ENCODE results near the gene WDR38. TPM values are rescaled to one million over a fixed set of nuclear protein-coding genes. Genes with fewer than 3 reads are reported as not detected.

The WDR38 gene
- total and polyA plus RNA-seq, 2 donors: 0.14 to 0.30 TPM

DNA sequence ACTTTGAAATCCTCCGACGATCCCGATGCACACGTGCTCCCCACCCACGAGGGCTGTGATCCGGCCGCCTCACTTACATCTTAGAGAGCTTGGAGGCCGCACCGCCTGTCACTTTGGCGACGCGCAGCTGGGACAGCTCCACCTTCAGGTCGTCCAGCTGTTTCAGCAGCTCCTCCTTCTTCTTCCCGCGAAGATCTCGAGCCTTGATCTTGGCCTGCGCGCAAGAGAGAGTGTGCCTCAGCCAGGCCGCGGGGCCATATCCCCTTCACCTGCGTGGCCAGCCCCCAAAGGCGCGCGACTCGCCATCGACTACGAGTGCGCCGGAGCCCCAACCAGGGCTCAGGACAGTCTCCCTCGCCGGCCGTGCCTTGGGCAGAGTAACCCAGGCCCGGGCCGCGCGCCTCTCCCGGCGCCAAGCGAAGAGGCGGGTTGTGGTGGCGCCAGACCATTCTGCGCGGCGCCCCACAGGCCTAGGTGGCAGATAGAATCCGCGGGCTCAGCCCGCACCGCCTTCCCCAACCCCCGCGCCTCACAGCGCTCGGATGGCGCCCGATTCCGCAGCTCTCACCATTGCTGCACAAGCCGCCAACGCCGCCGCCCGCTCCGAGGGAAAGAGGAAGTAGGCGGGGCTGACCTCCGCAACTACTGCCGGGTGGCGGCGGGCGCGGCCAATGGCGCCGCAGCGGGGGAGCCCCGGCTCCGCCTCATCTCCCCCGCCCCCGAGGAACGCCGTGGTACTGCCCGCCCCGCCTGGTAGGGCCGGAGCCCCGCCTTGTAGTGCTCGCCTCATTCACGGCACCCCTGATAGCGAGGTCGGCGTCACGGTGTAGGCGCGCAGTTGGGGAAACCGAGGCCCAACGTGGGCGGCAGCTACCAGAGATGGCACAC is 8.3 kb downstream of the WDR38 start, which contains the start of the genes ARPC5L and RPL35:
TSS of gene ARPC5L (plus strand) at position 789 of the 888 bp plus-strand sequence. CDS start 7,161 bp downstream, outside the sequence.
TSS of gene RPL35 (minus strand) at position 616 of the 888 bp plus-strand sequence. CDS start at position 571, 45 bp downstream.
- Histone ChIP-seq H3K9me3 (ENCODE audit: control insufficient read depth in 2 of 2, insufficient read depth in 1 of 2, low read length in 1 of 2) (peaks cover 0 to 4% of the 10 kb centered on the region in 2 donors), H3K27ac (ENCODE audit: low read depth in 1 of 2, low read length in 1 of 2) (peak within 1 kb of the TSS; percentile 83 to 95), H3K4me3 (ENCODE audit: low read length in 2 of 2) (peak within 1 kb of the TSS; percentile 67 to 94), H3K4me1 (ENCODE audit: control insufficient read depth in 2 of 2, insufficient read depth in 2 of 2, low read length in 2 of 2) (peaks cover 12 to 25% of the 10 kb centered on the region in 2 donors), H3K27me3 (ENCODE audit: control insufficient read depth in 2 of 2, insufficient read depth in 1 of 2, low read length in 1 of 2) (no peaks in the 10 kb centered on the region), H3K36me3 (ENCODE audit: control insufficient read depth in 2 of 2, insufficient read depth in 2 of 2, low read length in 1 of 2) (peaks cover 33 to 45% of the 10 kb centered on the region in 2 donors)
- DNase-seq (ENCODE audit: low read depth in 6 of 9, low spot score in 9 of 9): peak; percentile 80 to 96 (median 89)
- WGBS: under 1% methylated on average over 92 of the region's 92 CpGs

DNA sequence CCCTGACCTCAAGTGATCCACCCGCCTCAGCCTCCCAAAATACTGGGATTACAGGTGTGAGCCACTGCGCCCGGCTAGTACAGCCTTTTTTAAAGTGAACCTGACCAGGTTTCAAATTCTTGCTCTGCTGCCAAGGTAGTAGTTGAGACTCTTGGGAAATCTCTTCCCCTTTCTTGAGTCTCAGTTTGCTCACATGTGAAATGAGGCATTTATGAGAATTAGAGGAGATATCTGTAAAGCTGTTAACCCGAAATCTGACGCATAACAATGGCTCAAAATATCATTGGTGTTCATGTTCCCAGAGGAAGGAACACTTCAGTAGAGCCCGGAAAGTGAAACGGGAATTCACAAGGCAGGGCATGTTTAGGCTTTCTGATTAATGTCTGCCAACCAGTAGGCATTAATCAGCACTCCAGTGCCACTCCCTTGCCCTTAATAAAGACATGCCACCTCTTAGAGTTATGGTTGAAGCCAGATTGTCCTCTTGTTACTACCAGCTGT is 10.2 kb downstream of the WDR38 start:
- Histone ChIP-seq H3K36me3 (ENCODE audit: control insufficient read depth in 2 of 2, insufficient read depth in 2 of 2, low read length in 1 of 2) (peaks cover 18 to 27% of the 10 kb centered on the region in 2 donors), H3K9me3 (ENCODE audit: control insufficient read depth in 2 of 2, insufficient read depth in 1 of 2, low read length in 1 of 2) (peaks cover 0 to 4% of the 10 kb centered on the region in 2 donors), H3K4me3 (ENCODE audit: low read length in 2 of 2) (no peak overlapping the region), H3K27me3 (ENCODE audit: control insufficient read depth in 2 of 2, insufficient read depth in 1 of 2, low read length in 1 of 2) (no peaks in the 10 kb centered on the region), H3K4me1 (ENCODE audit: control insufficient read depth in 2 of 2, insufficient read depth in 2 of 2, low read length in 2 of 2) (peaks cover 16 to 33% of the 10 kb centered on the region in 2 donors), H3K27ac (ENCODE audit: low read depth in 1 of 2, low read length in 1 of 2) (peak overlapping the region; percentile 38 to 56)
- 88% methylated on average over 7 of the region's 7 CpGs for WGBS
- no peak for DNase-seq (ENCODE audit: low read depth in 6 of 9, low spot score in 9 of 9)

DNA sequence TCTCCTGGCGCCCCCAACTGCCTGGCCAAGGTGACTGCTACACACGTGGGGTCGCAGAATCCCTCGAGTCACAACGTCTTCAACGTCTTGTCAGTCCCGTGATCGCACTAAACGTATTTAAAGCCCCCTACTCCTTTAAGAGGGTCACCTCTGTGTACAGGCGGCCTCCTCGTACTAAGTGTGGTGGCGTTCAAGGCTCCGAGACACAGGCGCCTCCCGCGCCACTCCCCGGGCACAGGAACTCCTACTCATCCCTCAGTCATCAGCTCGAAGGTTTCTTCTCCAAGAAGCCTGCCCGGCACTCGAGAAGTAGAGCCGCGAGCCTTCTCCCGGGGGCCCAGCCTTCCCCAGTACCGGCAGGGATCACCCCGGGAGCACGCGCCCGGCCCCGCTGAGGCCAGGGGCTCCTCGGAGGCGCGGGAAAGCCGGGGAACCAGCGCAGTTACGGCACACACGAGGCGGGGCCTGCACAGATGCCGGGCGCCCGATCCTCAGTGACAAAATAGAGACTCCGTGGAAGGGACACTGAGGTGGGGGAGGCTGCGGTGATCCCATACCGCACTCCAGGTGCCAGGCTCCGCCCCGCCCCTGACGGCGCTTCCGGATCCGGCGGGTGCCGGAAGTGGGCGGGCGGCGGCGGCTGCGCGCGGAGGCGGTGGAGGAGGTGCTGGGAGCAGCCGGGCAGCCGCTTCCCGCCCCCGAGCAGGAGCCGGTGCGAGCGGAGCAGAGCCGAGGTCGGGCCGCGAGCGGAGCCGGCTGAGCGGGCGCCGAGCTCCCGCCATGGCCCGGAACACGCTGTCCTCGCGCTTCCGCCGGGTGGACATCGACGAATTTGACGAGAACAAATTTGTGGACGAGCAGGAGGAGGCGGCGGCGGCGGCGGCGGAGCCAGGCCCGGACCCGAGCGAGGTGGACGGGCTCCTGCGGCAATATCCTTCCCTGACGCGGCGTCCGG is 15.5 kb downstream of the WDR38 start:
- no peaks in the 10 kb centered on the region for H3K27me3 ChIP-seq (ENCODE audit: control insufficient read depth in 2 of 2, insufficient read depth in 1 of 2, low read length in 1 of 2)
- peak in 7 of 9 donors; percentile 70 to 93 (median 85) for DNase-seq (ENCODE audit: low read depth in 6 of 9, low spot score in 9 of 9)
- H3K4me1 ChIP-seq (ENCODE audit: control insufficient read depth in 2 of 2, insufficient read depth in 2 of 2, low read length in 2 of 2): peaks cover 18 to 31% of the 10 kb centered on the region in 2 donors
- no peaks in the 10 kb centered on the region for H3K9me3 ChIP-seq (ENCODE audit: control insufficient read depth in 2 of 2, insufficient read depth in 1 of 2, low read length in 1 of 2)
- H3K27ac ChIP-seq (ENCODE audit: low read depth in 1 of 2, low read length in 1 of 2): peak overlapping the region; percentile 83 to 89
- peaks cover 14 to 18% of the 10 kb centered on the region in 2 donors for H3K36me3 ChIP-seq (ENCODE audit: control insufficient read depth in 2 of 2, insufficient read depth in 2 of 2, low read length in 1 of 2)
- WGBS: under 1% methylated on average over 101 of the region's 101 CpGs
- peak overlapping the region; percentile 87 to 91 for H3K4me3 ChIP-seq (ENCODE audit: low read length in 2 of 2)

DNA sequence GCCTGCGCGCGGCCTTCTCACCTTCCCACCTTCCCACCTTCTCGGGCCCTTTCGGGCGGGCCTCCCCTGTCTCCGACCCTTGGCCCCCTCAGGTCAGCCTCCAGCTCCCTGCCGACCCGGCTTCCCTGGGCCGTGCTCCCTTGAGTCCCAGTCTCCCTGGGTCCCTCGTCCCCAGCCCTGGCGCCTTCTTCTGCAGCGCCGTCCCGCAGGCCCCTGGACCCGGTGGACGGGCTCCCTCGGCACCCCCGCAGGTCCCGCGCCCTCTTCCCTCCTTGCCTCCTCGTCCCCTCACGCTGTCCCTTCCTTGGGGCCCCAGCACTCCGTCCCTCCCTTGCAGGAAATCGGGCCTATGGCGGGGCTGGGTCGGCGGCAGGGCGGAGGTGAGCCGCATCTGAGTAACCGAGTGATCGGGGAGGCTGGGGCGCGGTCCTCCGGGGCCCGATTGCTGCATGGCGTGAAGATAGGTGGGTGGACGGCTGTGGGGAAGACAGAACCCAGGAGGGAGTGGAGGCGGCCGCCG is 16.3 kb downstream of the WDR38 start:
- Histone ChIP-seq H3K27ac (ENCODE audit: low read depth in 1 of 2, low read length in 1 of 2) (peak overlapping the region; percentile 64 to 89), H3K4me1 (ENCODE audit: control insufficient read depth in 2 of 2, insufficient read depth in 2 of 2, low read length in 2 of 2) (peaks cover 18 to 31% of the 10 kb centered on the region in 2 donors), H3K4me3 (ENCODE audit: low read length in 2 of 2) (peak overlapping the region; percentile 87 to 91), H3K9me3 (ENCODE audit: control insufficient read depth in 2 of 2, insufficient read depth in 1 of 2, low read length in 1 of 2) (no peaks in the 10 kb centered on the region), H3K36me3 (ENCODE audit: control insufficient read depth in 2 of 2, insufficient read depth in 2 of 2, low read length in 1 of 2) (peaks cover 19 to 22% of the 10 kb centered on the region in 2 donors), H3K27me3 (ENCODE audit: control insufficient read depth in 2 of 2, insufficient read depth in 1 of 2, low read length in 1 of 2) (no peaks in the 10 kb centered on the region)
- DNase-seq (ENCODE audit: low read depth in 6 of 9, low spot score in 9 of 9): peak in 1 of 9 donors; percentile 47
- WGBS: under 1% methylated on average over 41 of the region's 41 CpGs

DNA sequence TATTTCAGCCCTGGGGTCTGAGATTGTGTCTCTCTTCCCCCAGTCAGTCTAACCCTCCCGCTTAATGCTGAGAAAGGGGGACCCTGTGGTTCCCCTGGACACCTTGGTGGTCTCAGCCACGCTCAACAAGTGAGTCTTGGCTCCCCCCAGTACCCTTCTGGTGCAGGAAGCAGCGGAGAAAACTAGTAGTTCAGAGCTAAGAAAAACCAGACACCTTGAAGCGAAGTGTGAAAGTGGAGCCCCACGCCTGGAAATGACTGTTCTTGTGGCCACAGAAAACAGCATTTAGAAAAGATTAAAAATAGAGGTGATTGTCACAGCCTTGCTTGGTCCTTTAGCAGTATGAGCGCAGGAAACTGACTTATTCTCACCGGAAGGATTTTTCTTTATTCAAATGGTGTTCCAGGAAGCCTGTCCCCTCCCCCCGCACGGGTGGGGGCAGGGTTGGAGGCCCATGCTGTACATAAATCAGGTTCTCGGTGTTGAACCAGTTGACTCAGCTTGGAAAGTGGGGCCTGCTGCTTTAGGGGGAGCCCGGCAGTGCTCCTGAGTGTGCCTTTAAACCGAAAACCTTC is 16.8 kb downstream of the WDR38 start:
- peaks cover 18 to 31% of the 10 kb centered on the region in 2 donors for H3K4me1 ChIP-seq (ENCODE audit: control insufficient read depth in 2 of 2, insufficient read depth in 2 of 2, low read length in 2 of 2)
- peak in 5 of 9 donors; percentile 32 to 81 (median 56) for DNase-seq (ENCODE audit: low read depth in 6 of 9, low spot score in 9 of 9)
- H3K4me3 ChIP-seq (ENCODE audit: low read length in 2 of 2): peak overlapping the region; percentile 87 to 91
- H3K27me3 ChIP-seq (ENCODE audit: control insufficient read depth in 2 of 2, insufficient read depth in 1 of 2, low read length in 1 of 2): no peaks in the 10 kb centered on the region
- H3K36me3 ChIP-seq (ENCODE audit: control insufficient read depth in 2 of 2, insufficient read depth in 2 of 2, low read length in 1 of 2): peaks cover 24 to 27% of the 10 kb centered on the region in 2 donors
- WGBS: 2% methylated on average over 12 of the region's 12 CpGs
- no peaks in the 10 kb centered on the region for H3K9me3 ChIP-seq (ENCODE audit: control insufficient read depth in 2 of 2, insufficient read depth in 1 of 2, low read length in 1 of 2)
- peak overlapping the region; percentile 64 to 89 for H3K27ac ChIP-seq (ENCODE audit: low read depth in 1 of 2, low read length in 1 of 2)

DNA sequence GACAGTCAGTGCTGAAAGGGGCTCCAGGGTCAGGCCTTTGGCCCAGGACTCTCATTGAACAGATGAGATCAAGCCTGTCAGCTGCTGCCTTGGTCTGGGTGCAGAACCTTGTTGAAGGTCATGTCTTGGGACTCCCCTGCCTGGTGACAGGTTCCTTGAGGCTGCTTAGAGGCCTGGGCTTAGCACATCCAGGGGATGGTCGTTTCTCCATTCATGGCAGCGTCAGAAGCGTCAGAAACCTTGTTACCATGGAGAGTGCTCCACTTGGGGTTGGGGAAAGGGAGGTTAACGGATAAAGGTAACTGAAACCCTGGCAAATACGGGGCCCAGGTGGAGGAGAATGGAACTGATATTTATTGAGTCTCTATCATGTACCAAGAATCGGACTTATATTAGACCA is 17.5 kb downstream of the WDR38 start:
- Histone ChIP-seq H3K27ac (ENCODE audit: low read depth in 1 of 2, low read length in 1 of 2) (peak overlapping the region; percentile 64 to 89), H3K27me3 (ENCODE audit: control insufficient read depth in 2 of 2, insufficient read depth in 1 of 2, low read length in 1 of 2) (no peaks in the 10 kb centered on the region), H3K36me3 (ENCODE audit: control insufficient read depth in 2 of 2, insufficient read depth in 2 of 2, low read length in 1 of 2) (peaks cover 30 to 33% of the 10 kb centered on the region in 2 donors), H3K9me3 (ENCODE audit: control insufficient read depth in 2 of 2, insufficient read depth in 1 of 2, low read length in 1 of 2) (no peaks in the 10 kb centered on the region), H3K4me1 (ENCODE audit: control insufficient read depth in 2 of 2, insufficient read depth in 2 of 2, low read length in 2 of 2) (peaks cover 18 to 31% of the 10 kb centered on the region in 2 donors), H3K4me3 (ENCODE audit: low read length in 2 of 2) (peak overlapping the region; percentile 87 to 91)
- 60% methylated on average over 6 of the region's 6 CpGs for WGBS
- no peak for DNase-seq (ENCODE audit: low read depth in 6 of 9, low spot score in 9 of 9)

DNA sequence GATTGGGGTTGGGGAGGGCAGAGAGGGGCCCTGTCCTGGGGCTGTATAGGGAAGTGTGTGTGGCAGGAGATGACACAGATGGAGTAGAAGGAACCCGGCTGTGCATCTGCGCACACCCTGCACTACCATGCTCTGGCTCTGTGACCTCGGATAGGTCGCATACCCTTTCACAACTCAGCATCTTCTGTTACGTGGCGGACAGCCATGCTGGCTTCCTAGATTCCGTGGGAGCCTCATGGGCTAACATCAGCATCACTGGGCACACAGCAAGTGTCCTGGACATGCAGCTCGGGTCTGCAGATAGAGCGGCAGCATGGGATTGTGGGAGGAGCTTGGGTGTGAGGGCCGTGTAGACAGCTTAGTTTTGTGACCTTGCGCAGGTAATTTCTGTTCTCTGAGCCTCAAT is 17.9 kb downstream of the WDR38 start:
- peak overlapping the region in 1 of 2 donors; percentile 15 for H3K27ac ChIP-seq (ENCODE audit: low read depth in 1 of 2, low read length in 1 of 2)
- DNase-seq (ENCODE audit: low read depth in 6 of 9, low spot score in 9 of 9): no peak
- WGBS: 89% methylated on average over 11 of the region's 11 CpGs
- peaks cover 21 to 34% of the 10 kb centered on the region in 2 donors for H3K4me1 ChIP-seq (ENCODE audit: control insufficient read depth in 2 of 2, insufficient read depth in 2 of 2, low read length in 2 of 2)
- no peaks in the 10 kb centered on the region for H3K27me3 ChIP-seq (ENCODE audit: control insufficient read depth in 2 of 2, insufficient read depth in 1 of 2, low read length in 1 of 2)
- no peaks in the 10 kb centered on the region for H3K9me3 ChIP-seq (ENCODE audit: control insufficient read depth in 2 of 2, insufficient read depth in 1 of 2, low read length in 1 of 2)
- no peak overlapping the region for H3K4me3 ChIP-seq (ENCODE audit: low read length in 2 of 2)
- peaks cover 35 to 38% of the 10 kb centered on the region in 2 donors for H3K36me3 ChIP-seq (ENCODE audit: control insufficient read depth in 2 of 2, insufficient read depth in 2 of 2, low read length in 1 of 2)

DNA sequence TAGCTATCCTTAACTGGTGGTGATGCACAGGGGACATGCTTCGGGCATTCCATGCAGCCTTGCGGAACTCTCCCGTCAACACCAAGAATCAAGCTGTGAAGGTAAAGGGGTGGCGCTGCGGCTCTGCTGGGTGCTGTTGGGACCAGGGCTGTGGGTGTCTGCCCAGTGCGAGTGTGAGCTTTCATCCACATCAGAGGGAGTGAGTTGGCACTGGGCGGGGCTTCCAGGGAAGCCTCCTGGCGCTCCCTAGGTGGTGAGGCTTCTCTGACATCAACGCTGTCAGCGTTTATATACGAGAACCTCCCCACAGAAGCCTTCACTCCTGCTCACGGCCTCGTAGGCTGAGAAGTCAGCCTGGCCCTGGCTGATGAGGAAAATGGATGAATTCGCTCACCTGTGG is 20.4 kb downstream of the WDR38 start:
- WGBS: 96% methylated on average over 14 of the region's 14 CpGs
- Histone ChIP-seq H3K4me3 (ENCODE audit: low read length in 2 of 2) (no peak overlapping the region), H3K36me3 (ENCODE audit: control insufficient read depth in 2 of 2, insufficient read depth in 2 of 2, low read length in 1 of 2) (peaks cover 48 to 59% of the 10 kb centered on the region in 2 donors), H3K27me3 (ENCODE audit: control insufficient read depth in 2 of 2, insufficient read depth in 1 of 2, low read length in 1 of 2) (peaks cover 0 to 2% of the 10 kb centered on the region in 2 donors), H3K4me1 (ENCODE audit: control insufficient read depth in 2 of 2, insufficient read depth in 2 of 2, low read length in 2 of 2) (peaks cover 22 to 39% of the 10 kb centered on the region in 2 donors), H3K9me3 (ENCODE audit: control insufficient read depth in 2 of 2, insufficient read depth in 1 of 2, low read length in 1 of 2) (no peaks in the 10 kb centered on the region), H3K27ac (ENCODE audit: low read depth in 1 of 2, low read length in 1 of 2) (no peak overlapping the region)
- no peak for DNase-seq (ENCODE audit: low read depth in 6 of 9, low spot score in 9 of 9)
